NT2/D1 (cell line): Measurements from ENCODE around the gene CPLANE1.
"Not testable (repeated sequence)": the region's sequence is repeated elsewhere in the genome, so short reads cannot be mapped to it uniquely, and the experiment has no call there.

Source experiments
- DNase-seq: peaks from one replicate; pipeline ENCODE4 v3.0.0-alpha.2; 2011; ENCODE audit warnings: low read depth, low spot score
- H3K27me3 ChIP-seq: 2 replicates; pipeline ENCODE4 v1.6.0; 2011; ENCODE audit warnings: mild to moderate bottlenecking; ENCODE audit not compliant: insufficient read length, insufficient read depth
- H3K36me3 ChIP-seq: 2 replicates; pipeline ENCODE4 v1.6.1; 2011; ENCODE audit warnings: mild to moderate bottlenecking, low read length, mixed read lengths; ENCODE audit not compliant: insufficient read depth, insufficient read length
- H3K4me1 ChIP-seq: 2 replicates; pipeline ENCODE4 v1.5.1; 2011; ENCODE audit not compliant: insufficient read depth, insufficient read length
- H3K4me3 ChIP-seq: 2 replicates; pipeline ENCODE4 v1.5.1; 2011; ENCODE audit warnings: low read depth; ENCODE audit not compliant: insufficient read length
- H3K9ac ChIP-seq: 2 replicates; pipeline ENCODE4 v1.6.0; 2011; ENCODE audit warnings: low read depth; ENCODE audit not compliant: insufficient read length
- H3K9me3 ChIP-seq: 2 replicates; pipeline ENCODE4 v1.5.1; 2011; ENCODE audit warnings: mild to moderate bottlenecking, low read length; ENCODE audit not compliant: insufficient read depth
- SUZ12 ChIP-seq: IDR thresholded peaks from 2 replicates; pipeline ENCODE4 v1.6.1; 2011; ENCODE audit not compliant: insufficient read length, insufficient read depth; ENCODE audit errors: extremely low read depth
- YY1 ChIP-seq: IDR thresholded peaks from 2 replicates; pipeline ENCODE4 v1.6.1; 2011; ENCODE audit not compliant: insufficient read length, insufficient read depth
- ZNF274 ChIP-seq: IDR thresholded peaks from 2 replicates; pipeline ENCODE4 v1.6.1; 2011; ENCODE audit warnings: mild to moderate bottlenecking, low read depth, low read length

Gene CPLANE1

GRCh38 chr5:37248970-37249814, at the start of gene CPLANE1:
CPLANE1 (minus strand) TSS chr5:37249376; CDS start chr5:37247698, 1,678 bp downstream.
- H3K4me3 ChIP-seq: peak within 1 kb of the TSS; percentile 67
- H3K4me1 ChIP-seq: no peaks in the 10 kb centered on the region
- H3K9me3 ChIP-seq: no peaks in the 10 kb centered on the region
- TF ChIP-seq YY1 (no peak), ZNF274 (no peak), SUZ12 (no peak)
- peaks cover 5% of the 10 kb centered on the region for H3K36me3 ChIP-seq
- peak; percentile 60 for DNase-seq
- H3K9ac ChIP-seq: peak within 1 kb of the TSS; percentile 87
- H3K27me3 ChIP-seq: no peaks in the 10 kb centered on the region

DNA sequence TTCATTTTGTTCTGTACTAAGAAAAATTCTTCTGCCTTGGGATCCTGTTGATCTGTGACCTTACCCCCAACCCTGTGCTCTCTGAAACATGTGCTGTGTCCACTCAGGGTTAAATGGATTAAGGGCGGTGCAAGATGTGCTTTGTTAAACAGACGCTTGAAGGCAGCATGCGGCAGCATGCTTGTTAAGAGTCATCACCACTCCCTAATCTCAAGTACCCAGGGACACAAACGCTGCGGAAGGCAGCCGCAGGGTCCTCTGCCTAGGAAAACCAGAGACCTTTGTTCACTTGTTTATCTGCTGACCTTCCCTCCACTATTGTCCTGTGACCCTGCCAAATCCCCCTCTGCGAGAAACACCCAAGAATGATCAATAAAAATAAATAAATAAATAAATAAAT, 47.1 kb upstream of the CPLANE1 start:
- H3K9ac ChIP-seq, DNase-seq, H3K4me1 ChIP-seq, H3K27me3 ChIP-seq, H3K9me3 ChIP-seq, H3K4me3 ChIP-seq: not testable (repeated sequence)
- peaks cover 68% of the 10 kb centered on the region for H3K36me3 ChIP-seq

- peaks cover 30% of the 10 kb centered on the region; the same call in 1 of the 2 replicates for H3K9me3 ChIP-seq
These were observed 34.1 kb upstream of the CPLANE1 start for GRCh38 chr5:37283214-37283820.

DNA sequence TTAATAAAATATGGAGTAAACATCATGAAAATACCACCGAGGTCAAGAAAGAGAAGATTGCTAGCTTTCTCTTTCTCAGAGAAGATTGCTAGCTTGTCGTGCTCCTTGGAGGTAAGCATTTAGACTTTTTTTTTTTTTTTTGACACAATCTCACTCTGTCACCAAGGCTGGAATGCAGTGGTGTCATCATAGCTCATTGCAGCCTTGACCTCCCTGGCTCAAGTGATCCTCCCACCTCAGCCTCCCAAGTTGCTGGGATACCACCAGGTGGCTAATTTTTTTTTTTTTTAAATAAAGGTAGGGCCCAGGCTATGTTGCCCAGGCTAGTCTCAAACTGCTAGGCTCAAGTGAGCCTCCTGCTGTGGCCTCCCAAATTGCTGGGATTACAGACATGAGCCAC, 26.3 kb upstream of the CPLANE1 start:
- H3K36me3 ChIP-seq: no peaks in the 10 kb centered on the region
- peaks cover 18% of the 10 kb centered on the region; the same call in 1 of the 2 replicates for H3K9me3 ChIP-seq
- H3K4me1 ChIP-seq: no peaks in the 10 kb centered on the region
- DNase-seq: no peak
- H3K4me3 ChIP-seq: no peak overlapping the region
- H3K9ac ChIP-seq: no peak overlapping the region
- no peak for TF ChIP-seq ZNF274
- TF ChIP-seq SUZ12: no peak
- no peak for TF ChIP-seq YY1
- H3K27me3 ChIP-seq: no peaks in the 10 kb centered on the region

More at GRCh38 chr5:37283214-37283820, 34.1 kb upstream of the CPLANE1 start:
- H3K4me3 ChIP-seq: no peak overlapping the region
- no peak for TF ChIP-seq SUZ12
- no peaks in the 10 kb centered on the region for H3K36me3 ChIP-seq
- H3K9ac ChIP-seq: no peak overlapping the region
- no peak for DNase-seq
- H3K4me1 ChIP-seq: no peaks in the 10 kb centered on the region
- H3K27me3 ChIP-seq: no peaks in the 10 kb centered on the region

- H3K9ac ChIP-seq: no peak overlapping the region
- no peak overlapping the region for H3K4me3 ChIP-seq
- H3K27me3 ChIP-seq: no peaks in the 10 kb centered on the region
- no peak for DNase-seq
- no peaks in the 10 kb centered on the region for H3K4me1 ChIP-seq
- TF ChIP-seq ZNF274 (no peak), YY1 (no peak), SUZ12 (no peak)
- peaks cover 17% of the 10 kb centered on the region; the same call in 1 of the 2 replicates for H3K9me3 ChIP-seq
- no peaks in the 10 kb centered on the region for H3K36me3 ChIP-seq
These were observed 23.3 kb upstream of the CPLANE1 start for GRCh38 chr5:37272511-37272910.

DNA sequence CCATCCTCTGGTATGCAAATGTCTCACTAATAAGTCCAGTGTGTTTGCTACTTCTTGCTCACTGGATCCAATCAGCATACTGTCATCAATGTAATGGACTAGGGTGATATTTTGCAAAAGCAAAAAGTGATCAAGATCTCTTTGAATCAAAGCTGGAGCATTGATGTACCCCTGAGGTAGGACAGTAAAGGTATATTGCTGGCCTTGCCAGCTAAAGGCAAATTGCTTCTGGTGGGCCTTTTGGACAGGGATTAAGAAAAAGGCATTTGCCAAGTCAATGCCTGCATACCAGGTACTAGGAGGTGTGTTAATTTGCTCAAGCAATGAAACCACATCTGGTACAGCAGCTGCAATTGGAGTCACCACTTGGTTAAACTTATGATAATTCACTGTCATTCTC, 18.9 kb upstream of the CPLANE1 start:
- H3K27me3 ChIP-seq, H3K36me3 ChIP-seq, H3K4me1 ChIP-seq, H3K9ac ChIP-seq, H3K4me3 ChIP-seq, DNase-seq: not testable (repeated sequence)
- peaks cover 17% of the 10 kb centered on the region; the same call in 1 of the 2 replicates for H3K9me3 ChIP-seq

DNA sequence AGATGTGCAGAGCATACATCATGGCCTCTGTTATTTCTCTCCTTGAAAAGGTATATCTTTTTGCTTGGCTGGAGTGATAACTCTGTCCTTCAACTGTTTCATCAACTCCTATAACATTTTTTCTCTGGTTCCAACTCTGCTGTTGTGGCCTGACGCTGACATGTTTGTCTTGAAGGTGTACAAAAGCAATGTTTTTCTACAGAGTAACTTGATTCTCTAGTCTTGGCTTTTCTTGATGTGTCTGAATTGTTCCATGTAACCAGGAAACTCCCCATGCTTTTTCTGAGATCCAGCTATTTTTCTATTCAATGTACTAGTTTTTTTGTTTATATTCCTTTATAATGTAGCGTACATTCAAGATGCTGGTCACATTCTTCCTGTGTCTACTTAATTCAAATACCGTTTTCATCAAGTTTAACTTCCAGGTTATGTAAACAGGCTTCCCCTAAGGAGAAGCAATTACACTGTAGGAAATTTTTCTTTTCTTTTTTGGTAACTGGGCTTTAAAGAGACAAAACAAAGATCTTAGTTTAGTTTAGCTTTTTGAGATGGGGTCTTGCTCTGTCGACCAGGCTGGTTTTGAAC, 6.7 kb upstream of the CPLANE1 start:
- H3K9me3 ChIP-seq: no peaks in the 10 kb centered on the region
- H3K4me3 ChIP-seq: no peak overlapping the region
- H3K9ac ChIP-seq: no peak overlapping the region
- TF ChIP-seq SUZ12: no peak
- TF ChIP-seq YY1: no peak
- no peak for TF ChIP-seq ZNF274
- H3K4me1 ChIP-seq: no peaks in the 10 kb centered on the region
- H3K27me3 ChIP-seq: no peaks in the 10 kb centered on the region
- DNase-seq: no peak
- H3K36me3 ChIP-seq: no peaks in the 10 kb centered on the region
